GM18498 (cell line): ENCODE results near the gene GGT7.
"Not testable (repeated sequence)": the region's sequence is repeated elsewhere in the genome, so short reads cannot be mapped to it uniquely, and the experiment has no call there.

Source experiments
- ATAC-seq: cut with Tn5 transposase; IDR thresholded peaks from one replicate; pipeline ENCODE4 v1.9.1; 2021; ENCODE audit warnings: mild to moderate bottlenecking, moderate library complexity; ENCODE audit not compliant: unreplicated experiment

The GGT7 gene

DNA sequence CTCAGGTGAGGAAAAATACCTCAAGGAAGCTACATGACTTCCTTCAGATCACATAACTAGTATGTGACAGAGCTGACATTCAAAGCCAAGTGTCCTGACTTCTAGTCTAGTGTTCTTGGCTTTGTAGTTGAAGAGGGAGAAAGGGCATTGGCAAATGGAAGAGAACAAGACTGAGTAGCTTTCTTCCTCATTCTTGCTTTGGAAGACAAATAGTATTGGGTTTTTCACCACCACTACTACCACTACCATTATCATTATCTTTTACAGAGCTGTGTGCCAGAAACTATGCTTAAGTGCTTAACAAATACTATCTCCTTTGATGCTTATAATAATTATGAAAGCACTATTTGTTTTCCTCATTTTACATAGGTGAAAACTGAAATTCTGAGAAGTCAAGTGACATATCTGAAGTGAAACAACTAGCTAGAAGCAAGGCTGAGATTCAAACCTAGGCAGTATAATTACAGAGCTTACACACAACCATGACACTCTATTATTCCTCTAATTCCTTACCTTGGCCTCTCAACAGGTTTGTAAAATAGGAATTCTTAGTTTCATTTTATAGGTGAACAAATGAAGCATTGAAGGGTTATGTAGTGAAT lies 10.5 kb upstream of the GGT7 start:
- ATAC-seq: no peak

GRCh38 chr20:34881689-34882088 lies 9.0 kb upstream of the GGT7 start:
- ATAC-seq: no peak

DNA sequence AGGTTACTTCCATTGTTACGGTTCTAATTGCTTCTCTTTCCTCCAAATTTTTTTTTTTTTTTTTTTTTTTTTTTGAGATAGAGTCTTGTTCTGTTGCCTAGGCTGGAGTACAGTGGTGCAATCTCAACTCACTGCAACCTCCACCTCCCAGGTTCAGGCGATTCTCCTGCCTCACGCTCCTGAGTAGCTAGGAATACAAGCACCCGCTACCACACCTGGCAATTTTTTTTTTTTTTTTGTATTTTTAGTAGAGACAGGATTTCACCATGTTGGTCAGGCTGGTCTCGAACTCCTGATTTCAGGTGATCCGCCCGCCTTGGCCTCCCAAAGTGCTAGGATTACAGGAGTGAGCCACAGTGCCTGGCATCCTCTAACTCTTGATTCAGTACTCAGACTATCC lies 8.3 kb upstream of the GGT7 start:
- not testable (repeated sequence) for ATAC-seq

- ATAC-seq: no peak
Observed at GRCh38 chr20:34880215-34880850, 7.7 kb upstream of the GGT7 start.

- peak; percentile 74 for ATAC-seq
Observed at GRCh38 chr20:34876406-34877282, 4.0 kb upstream of the GGT7 start, which contains the start of gene ACSS2. Gene ACSS2, plus strand, starts transcription at chr20:34876612. Its CDS starts 34 bp downstream, at chr20:34876646.

DNA sequence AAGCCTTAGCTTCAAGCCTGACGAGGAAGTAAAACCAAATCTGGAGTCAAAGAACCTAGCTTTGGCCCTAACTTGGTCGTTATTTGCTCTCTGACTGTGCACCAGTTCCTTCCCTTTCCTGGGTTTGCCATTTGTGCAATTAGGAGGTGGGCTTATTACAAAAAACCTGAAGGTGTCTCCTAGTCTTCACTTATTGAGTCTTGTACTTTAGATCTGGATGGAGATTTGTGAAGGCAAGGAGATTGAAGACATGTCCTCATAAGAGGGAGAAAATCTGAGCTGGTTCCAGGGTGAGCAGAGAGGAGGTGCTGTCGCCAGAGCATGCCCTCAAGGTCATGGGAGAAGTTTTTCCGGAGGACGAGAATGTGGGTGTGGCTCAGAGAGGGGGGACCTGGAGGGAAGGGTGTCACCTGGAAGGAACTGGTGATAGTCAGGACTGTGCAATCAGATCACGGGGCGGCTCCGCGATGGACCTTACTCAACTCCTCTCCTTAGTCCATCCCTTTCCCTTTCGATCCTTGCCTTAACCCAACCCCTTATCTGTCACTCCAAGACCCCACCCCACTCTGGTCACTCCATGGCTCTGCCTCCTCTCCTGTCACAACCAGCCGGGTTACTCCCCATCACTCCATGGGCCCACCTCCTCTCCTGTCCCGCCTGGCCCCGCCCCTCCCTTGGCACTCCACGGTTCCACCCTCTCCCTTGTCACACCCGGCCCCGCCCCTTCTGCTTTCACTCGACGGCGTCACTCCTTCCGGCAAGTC lies 3.2 kb upstream of the GGT7 start:
- ATAC-seq: peak; percentile 68

GRCh38 chr20:34874094-34874654 lies 1.5 kb upstream of the GGT7 start:
- no peak for ATAC-seq

GRCh38 chr20:34873583-34874093 lies 982 bp upstream of the GGT7 start:
- ATAC-seq: no peak

- no peak for ATAC-seq
Observed at GRCh38 chr20:34871966-34872621, 562 bp downstream of the GGT7 start.

GRCh38 chr20:34871320-34871926 lies 1.2 kb downstream of the GGT7 start:
- ATAC-seq: no peak

DNA sequence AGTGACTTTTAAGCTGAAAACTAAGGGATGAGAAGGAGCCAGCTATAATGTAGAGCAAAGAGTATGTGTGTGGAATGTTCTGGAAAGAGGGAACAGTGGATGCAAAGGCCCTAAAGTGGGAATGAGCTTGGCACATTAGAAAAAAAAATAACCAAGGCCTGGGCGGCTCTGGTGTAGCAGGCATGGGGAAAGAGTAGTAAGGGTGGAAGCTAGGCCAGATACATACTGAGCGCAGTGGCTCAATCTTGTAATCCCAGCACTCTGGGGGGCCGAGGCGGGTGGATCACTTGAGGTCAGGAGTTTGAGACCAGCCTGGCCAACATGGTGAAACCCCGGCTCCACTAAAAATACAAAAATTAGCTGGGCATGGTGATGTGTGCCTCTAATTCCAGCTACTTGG lies 8.4 kb downstream of the GGT7 start:
- ATAC-seq: no peak

DNA sequence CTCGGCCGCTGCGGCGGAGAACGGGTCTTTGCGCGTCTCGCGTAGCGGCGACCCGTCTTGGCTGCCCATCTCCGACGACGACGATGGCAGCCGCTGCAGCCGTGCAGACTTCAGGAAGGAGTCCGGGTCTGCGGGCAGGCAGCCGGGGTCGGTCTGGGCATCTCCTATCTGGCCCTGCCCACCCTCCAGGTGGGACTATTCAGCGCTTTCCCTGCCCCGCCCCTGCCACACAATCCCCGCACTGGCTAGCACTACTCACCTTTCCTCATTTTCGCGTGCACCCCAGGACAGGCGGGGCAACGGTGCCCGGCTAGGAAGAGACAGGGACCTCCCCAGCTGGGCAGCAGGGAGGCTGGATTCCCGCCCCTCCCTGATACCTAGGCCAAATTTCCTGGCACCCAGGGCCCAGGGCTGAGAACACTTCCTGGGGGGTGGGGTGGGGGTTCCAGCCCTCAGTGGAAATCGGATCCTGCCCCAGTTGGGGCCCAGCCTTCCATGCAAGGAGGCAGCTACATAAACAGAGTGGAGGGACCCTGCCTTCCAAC lies 9.2 kb downstream of the GGT7 start:
- ATAC-seq: no peak

DNA sequence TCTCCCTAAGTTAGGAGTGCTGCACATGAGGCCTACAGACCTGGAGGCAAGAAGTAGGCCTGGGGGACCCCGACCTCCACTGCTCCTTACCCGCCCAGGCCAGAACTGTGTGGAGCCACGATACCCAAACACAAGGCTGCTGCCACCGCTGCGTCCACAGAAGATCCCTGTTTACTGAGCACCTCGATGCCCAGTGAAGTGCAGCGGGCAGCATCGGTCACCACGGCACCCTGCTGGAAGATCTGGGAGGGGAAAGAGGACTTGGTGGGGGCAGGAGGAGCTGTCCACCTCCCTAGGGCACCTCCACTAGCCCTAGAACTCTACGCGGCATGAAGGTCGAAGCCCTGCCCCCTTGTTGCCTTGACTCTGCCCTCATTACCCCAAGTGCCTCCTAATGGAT lies 9.9 kb downstream of the GGT7 start:
- no peak for ATAC-seq

DNA sequence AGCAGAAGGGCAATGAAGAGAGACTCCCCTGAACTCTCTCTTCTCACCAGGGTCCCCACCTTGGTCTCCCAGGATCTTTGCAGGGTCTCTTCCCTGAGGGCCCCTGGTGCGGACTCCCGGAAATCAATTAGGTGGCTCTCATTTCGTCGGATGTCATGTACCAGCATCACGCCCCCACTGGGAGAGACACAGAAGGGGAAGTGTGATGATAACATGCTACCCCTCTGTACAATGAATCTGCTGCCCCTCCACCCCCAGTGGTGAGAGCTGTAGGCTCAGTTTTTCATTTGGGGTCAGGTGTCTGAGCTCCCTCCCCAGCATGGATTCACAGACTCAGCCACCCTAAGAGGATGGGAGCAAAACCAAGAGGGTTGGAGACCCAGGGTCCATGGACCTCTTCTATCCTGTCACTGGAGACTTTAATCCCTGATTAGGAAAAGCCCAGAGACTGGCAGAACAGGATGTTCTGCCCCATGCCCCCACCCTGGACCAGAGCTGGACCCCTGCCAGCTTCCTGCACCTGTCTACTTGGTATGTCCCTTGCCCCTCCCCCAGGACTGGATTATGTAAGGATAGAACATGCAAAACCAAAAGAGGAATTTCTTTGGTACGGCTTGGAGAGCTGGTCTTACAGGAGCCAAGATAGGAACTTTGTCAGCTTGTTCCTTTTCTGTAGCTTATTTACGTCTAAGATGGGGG lies 11.1 kb downstream of the GGT7 start:
- ATAC-seq: no peak

- ATAC-seq: no peak
Observed at GRCh38 chr20:34859826-34860545, 12.7 kb downstream of the GGT7 start.

GRCh38 chr20:34859367-34859766 lies 13.3 kb downstream of the GGT7 start:
- ATAC-seq: no peak

DNA sequence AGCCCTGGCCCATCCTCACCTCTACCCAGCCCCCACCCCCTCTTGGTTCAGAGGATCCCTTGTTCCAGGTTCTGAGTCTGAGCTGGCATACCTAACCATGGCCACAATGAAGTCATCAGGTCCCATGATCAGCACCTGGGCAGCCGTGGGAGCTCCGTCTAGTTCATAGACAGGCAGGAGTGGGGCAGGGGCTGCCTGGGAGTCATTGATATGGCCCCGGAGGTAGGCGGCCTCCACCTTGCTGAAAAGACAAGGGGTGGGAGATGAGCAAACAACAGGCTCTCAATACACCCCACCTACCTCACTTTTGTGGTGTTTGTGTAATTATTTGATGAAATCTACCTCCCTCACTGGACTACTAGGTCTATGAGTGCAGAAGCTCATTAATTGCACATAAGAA lies 20.4 kb downstream of the GGT7 start:
- no peak for ATAC-seq

GRCh38 chr20:34850969-34851368 lies 21.7 kb downstream of the GGT7 start:
- no peak for ATAC-seq
